A549 (cell line): Measurements from ENCODE around the gene CSGALNACT2.

Experiments
- EP300 ChIP-seq, 2 experiments: fragments of >200 bp; sonication (Bioruptor Twin); formaldehyde crosslinking; IDR thresholded peaks; 2 replicates in 1 of 2; 3 replicates in 1 of 2; pipeline ENCODE4 v1.6.1; 2016 to 2017
- RCOR1 ChIP-seq: fragments of 150-350 bp; IDR thresholded peaks from 2 replicates; pipeline ENCODE4 v1.6.1; 2014; ENCODE audit warnings: antibody characterized with exemption, low read length, low read depth
- TF ChIP-seq, protein P1 (sequence below): fragments of >200 bp; sonication (Bioruptor Twin); formaldehyde crosslinking; IDR thresholded peaks from 3 replicates; pipeline ENCODE4 v1.5.1; 2016
- TF ChIP-seq, protein P2 (sequence below): fragments of 150-350 bp; IDR thresholded peaks from 2 replicates; pipeline ENCODE4 v1.6.1; 2014; ENCODE audit warnings: low read depth, mild to moderate bottlenecking, low read length

DNA sequence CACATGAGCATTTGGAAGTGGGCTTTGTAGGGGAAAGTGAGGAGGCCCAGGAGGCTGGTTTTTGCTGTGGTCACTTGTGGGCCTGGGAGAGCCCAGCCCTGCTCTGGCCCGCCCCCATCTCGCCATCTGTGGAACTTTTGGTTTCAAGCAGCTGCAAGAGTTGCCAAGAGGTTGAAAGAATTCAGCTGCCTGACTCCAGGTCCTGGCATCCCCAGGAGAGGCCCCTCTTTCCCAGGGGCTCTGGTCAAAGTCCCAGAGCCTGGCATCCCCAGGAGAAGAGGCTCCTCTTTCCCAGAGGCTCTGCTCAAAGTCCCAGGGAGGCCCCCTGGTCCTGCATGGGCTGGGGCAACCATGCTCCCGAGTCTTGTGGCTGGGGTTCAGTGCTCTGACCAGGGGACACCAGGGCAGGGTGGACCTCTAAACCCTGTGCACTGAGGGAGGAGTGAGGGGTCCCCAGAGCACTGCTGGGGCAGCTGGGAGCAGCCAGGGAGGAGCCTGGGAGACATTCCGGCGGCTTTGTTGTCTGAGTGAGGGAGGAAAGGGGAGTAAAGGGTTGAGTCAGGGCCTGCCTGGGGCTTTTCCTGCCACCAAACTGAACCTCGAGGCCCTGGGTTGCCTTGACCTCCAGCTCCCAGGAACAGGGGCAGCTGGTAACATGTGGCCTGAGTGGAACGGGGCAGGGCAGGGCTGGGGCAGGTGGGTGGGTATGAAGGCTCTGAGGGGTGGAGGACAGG lies 27.7 kb upstream of the CSGALNACT2 start:
- no peak for TF ChIP-seq EP300 (IDR thresholded peaks at IDR 0.05)
- TF ChIP-seq, protein P1, sequence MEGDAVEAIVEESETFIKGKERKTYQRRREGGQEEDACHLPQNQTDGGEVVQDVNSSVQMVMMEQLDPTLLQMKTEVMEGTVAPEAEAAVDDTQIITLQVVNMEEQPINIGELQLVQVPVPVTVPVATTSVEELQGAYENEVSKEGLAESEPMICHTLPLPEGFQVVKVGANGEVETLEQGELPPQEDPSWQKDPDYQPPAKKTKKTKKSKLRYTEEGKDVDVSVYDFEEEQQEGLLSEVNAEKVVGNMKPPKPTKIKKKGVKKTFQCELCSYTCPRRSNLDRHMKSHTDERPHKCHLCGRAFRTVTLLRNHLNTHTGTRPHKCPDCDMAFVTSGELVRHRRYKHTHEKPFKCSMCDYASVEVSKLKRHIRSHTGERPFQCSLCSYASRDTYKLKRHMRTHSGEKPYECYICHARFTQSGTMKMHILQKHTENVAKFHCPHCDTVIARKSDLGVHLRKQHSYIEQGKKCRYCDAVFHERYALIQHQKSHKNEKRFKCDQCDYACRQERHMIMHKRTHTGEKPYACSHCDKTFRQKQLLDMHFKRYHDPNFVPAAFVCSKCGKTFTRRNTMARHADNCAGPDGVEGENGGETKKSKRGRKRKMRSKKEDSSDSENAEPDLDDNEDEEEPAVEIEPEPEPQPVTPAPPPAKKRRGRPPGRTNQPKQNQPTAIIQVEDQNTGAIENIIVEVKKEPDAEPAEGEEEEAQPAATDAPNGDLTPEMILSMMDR = no peak
- no peak for TF ChIP-seq RCOR1
- TF ChIP-seq, protein P2, sequence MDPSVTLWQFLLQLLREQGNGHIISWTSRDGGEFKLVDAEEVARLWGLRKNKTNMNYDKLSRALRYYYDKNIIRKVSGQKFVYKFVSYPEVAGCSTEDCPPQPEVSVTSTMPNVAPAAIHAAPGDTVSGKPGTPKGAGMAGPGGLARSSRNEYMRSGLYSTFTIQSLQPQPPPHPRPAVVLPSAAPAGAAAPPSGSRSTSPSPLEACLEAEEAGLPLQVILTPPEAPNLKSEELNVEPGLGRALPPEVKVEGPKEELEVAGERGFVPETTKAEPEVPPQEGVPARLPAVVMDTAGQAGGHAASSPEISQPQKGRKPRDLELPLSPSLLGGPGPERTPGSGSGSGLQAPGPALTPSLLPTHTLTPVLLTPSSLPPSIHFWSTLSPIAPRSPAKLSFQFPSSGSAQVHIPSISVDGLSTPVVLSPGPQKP = no peak
